Osteoblast (primary cell): Measurements from ENCODE around the gene ANAPC13. TPM values are rescaled to one million over a fixed set of nuclear protein-coding genes. Genes with fewer than 3 reads are reported as not detected.
A peak's percentile ranks its signal among the peaks of the same experiment; 100 is the strongest.

Experiments used
- DNase-seq: peaks from one replicate; pipeline ENCODE4 v3.0.0; 2011; ENCODE audit warnings: low spot score, mixed read lengths; ENCODE audit not compliant: insufficient read length; ENCODE audit errors: missing footprints
- H2AFZ ChIP-seq: 2 replicates; pipeline ENCODE4 v1.6.0; 2011; ENCODE audit warnings: mild to moderate bottlenecking, low read length
- H3K27ac ChIP-seq: 2 replicates; pipeline ENCODE4 v1.5.1; 2011; ENCODE audit warnings: mild to moderate bottlenecking, low read depth, low read length, moderate library complexity
- H3K27me3 ChIP-seq: 2 replicates; pipeline ENCODE4 v1.6.0; 2012; ENCODE audit warnings: mild to moderate bottlenecking, control low read depth, inconsistent platforms, low read length, moderate library complexity; ENCODE audit not compliant: insufficient read depth
- H3K36me3 ChIP-seq: 2 replicates; pipeline ENCODE4 v1.5.1; 2011; ENCODE audit warnings: mild to moderate bottlenecking, low read length, control low read depth, moderate library complexity; ENCODE audit not compliant: insufficient read depth
- H3K4me1 ChIP-seq: 2 replicates; pipeline ENCODE4 v1.5.1; 2011; ENCODE audit warnings: mild to moderate bottlenecking, low read length, control low read depth, moderate library complexity; ENCODE audit not compliant: insufficient read depth
- H3K4me2 ChIP-seq: 2 replicates; pipeline ENCODE4 v1.6.0; 2011; ENCODE audit warnings: mild to moderate bottlenecking, low read length; ENCODE audit not compliant: insufficient read depth
- H3K4me3 ChIP-seq: fragments of 200-600 bp; sonication (generic); 3 replicates; pipeline ENCODE4 v1.5.1; 2012; ENCODE audit warnings: mild to moderate bottlenecking, low read length, inconsistent platforms; ENCODE audit not compliant: insufficient read depth
- H3K79me2 ChIP-seq: 2 replicates; pipeline ENCODE4 v1.6.0; 2012; ENCODE audit warnings: mild to moderate bottlenecking, low read length, control low read depth, inconsistent platforms; ENCODE audit not compliant: insufficient read depth
- H3K9me3 ChIP-seq: 2 replicates; pipeline ENCODE4 v1.5.1; 2011; ENCODE audit warnings: low read depth, low read length, control low read depth
- H4K20me1 ChIP-seq: 2 replicates; pipeline ENCODE4 v1.6.0; 2012; ENCODE audit warnings: mild to moderate bottlenecking, low read length, control low read depth; ENCODE audit not compliant: insufficient read depth
- CTCF ChIP-seq: IDR thresholded peaks from 2 replicates; pipeline ENCODE4 v1.5.1; 2011; ENCODE audit warnings: mild to moderate bottlenecking, low read depth, low read length, moderate library complexity; ENCODE audit errors: extremely low read depth
- total RNA-seq: library from RNA; depleted of rRNA; stranded (reverse); fragments of >200 nt; gene quantifications from 2 replicates; pipeline ENCODE4 v1.2.3, GENCODE V29; 2012

The ANAPC13 gene
- total RNA-seq, 1 donor, result 68.4 TPM

GRCh38 chr3:134458406-134458945 is 27.3 kb downstream of the ANAPC13 start:
- Histone ChIP-seq H3K79me2 (no peaks in the 10 kb centered on the region), H4K20me1 (no peaks in the 10 kb centered on the region), H3K4me1 (peaks cover 30% of the 10 kb centered on the region), H2AFZ (no peak overlapping the region), H3K36me3 (no peaks in the 10 kb centered on the region), H3K27ac (no peak overlapping the region), H3K9me3 (no peaks in the 10 kb centered on the region), H3K4me2 (no peak overlapping the region), H3K4me3 (no peak overlapping the region), H3K27me3 (no peaks in the 10 kb centered on the region)
- TF ChIP-seq CTCF, result no peak
- DNase-seq, result no peak

GRCh38 chr3:134457376-134458074 is 28.3 kb downstream of the ANAPC13 start:
- peak overlapping the region; percentile 8 for H2AFZ ChIP-seq
- H4K20me1 ChIP-seq, result no peaks in the 10 kb centered on the region
- H3K36me3 ChIP-seq, result no peaks in the 10 kb centered on the region
- H3K4me1 ChIP-seq, result peaks cover 20% of the 10 kb centered on the region
- no peak overlapping the region for H3K4me3 ChIP-seq
- no peak for TF ChIP-seq CTCF
- no peaks in the 10 kb centered on the region for H3K27me3 ChIP-seq
- no peak overlapping the region for H3K4me2 ChIP-seq
- DNase-seq, result no peak
- no peaks in the 10 kb centered on the region for H3K79me2 ChIP-seq
- no peak overlapping the region for H3K27ac ChIP-seq
- H3K9me3 ChIP-seq, result no peaks in the 10 kb centered on the region

GRCh38 chr3:134453631-134454030 is 32.2 kb downstream of the ANAPC13 start:
- H3K27me3 ChIP-seq, result no peaks in the 10 kb centered on the region
- peaks cover 6% of the 10 kb centered on the region for H3K4me1 ChIP-seq
- H3K36me3 ChIP-seq, result no peaks in the 10 kb centered on the region
- no peak overlapping the region for H3K4me2 ChIP-seq
- no peaks in the 10 kb centered on the region for H4K20me1 ChIP-seq
- H3K79me2 ChIP-seq, result no peaks in the 10 kb centered on the region
- H3K27ac ChIP-seq, result no peak overlapping the region
- H2AFZ ChIP-seq, result no peak overlapping the region
- no peaks in the 10 kb centered on the region for H3K9me3 ChIP-seq
- no peak overlapping the region for H3K4me3 ChIP-seq
- DNase-seq, result no peak
- peak; percentile 39 for TF ChIP-seq CTCF

GRCh38 chr3:134449951-134450350 is 35.8 kb downstream of the ANAPC13 start:
- Histone ChIP-seq H3K4me2 (no peak overlapping the region), H3K36me3 (no peaks in the 10 kb centered on the region), H2AFZ (peak overlapping the region; percentile 35), H3K9me3 (no peaks in the 10 kb centered on the region), H4K20me1 (no peaks in the 10 kb centered on the region), H3K4me1 (peaks cover 33% of the 10 kb centered on the region), H3K79me2 (no peaks in the 10 kb centered on the region), H3K27me3 (no peaks in the 10 kb centered on the region), H3K4me3 (no peak overlapping the region), H3K27ac (no peak overlapping the region)
- no peak for TF ChIP-seq CTCF
- no peak for DNase-seq
